Measurements from ENCODE around the gene ARID1B.

ARID1B gene

GRCh38 chr6:156776840-156777576 is at the start of gene ARID1B:
ARID1B (plus strand) TSS chr6:156777378; CDS start chr6:156777681, 303 bp downstream.
- peak; percentile 82 for DNase-seq (ENCODE audit: low read depth)

- DNase-seq (ENCODE audit: low read depth): no peak
These were observed 49.3 kb upstream of the ARID1B start for GRCh38 chr6:156727715-156728385.

- DNase-seq (ENCODE audit: low read depth): peak; percentile 49
These were observed 47.9 kb upstream of the ARID1B start for GRCh38 chr6:156729248-156729647.

- peak; percentile 32 for DNase-seq (ENCODE audit: low read depth)
These were observed 45.8 kb upstream of the ARID1B start for GRCh38 chr6:156731396-156731795.

GRCh38 chr6:156735751-156736150 is 41.4 kb upstream of the ARID1B start:
- DNase-seq (ENCODE audit: low read depth): no peak

GRCh38 chr6:156740604-156741003 is 36.6 kb upstream of the ARID1B start:
- no peak for DNase-seq (ENCODE audit: low read depth)

GRCh38 chr6:156741287-156742073 is 35.7 kb upstream of the ARID1B start:
- no peak for DNase-seq (ENCODE audit: low read depth)

- DNase-seq (ENCODE audit: low read depth): no peak
These were observed 29.5 kb upstream of the ARID1B start for GRCh38 chr6:156747715-156748114.

GRCh38 chr6:156748504-156748903 is 28.7 kb upstream of the ARID1B start:
- no peak for DNase-seq (ENCODE audit: low read depth)

GRCh38 chr6:156752666-156753301 is 24.4 kb upstream of the ARID1B start:
- DNase-seq (ENCODE audit: low read depth): no peak

- DNase-seq (ENCODE audit: low read depth): no peak
These were observed 20.3 kb upstream of the ARID1B start for GRCh38 chr6:156756630-156757610.

GRCh38 chr6:156757849-156758248 is 19.3 kb upstream of the ARID1B start:
- no peak for DNase-seq (ENCODE audit: low read depth)

- no peak for DNase-seq (ENCODE audit: low read depth)
These were observed 16.8 kb upstream of the ARID1B start for GRCh38 chr6:156760377-156760776.

GRCh38 chr6:156762547-156762946 is 14.6 kb upstream of the ARID1B start:
- no peak for DNase-seq (ENCODE audit: low read depth)

- no peak for DNase-seq (ENCODE audit: low read depth)
These were observed 12.1 kb upstream of the ARID1B start for GRCh38 chr6:156765117-156765516.

GRCh38 chr6:156767603-156768467 is 9.3 kb upstream of the ARID1B start:
- DNase-seq (ENCODE audit: low read depth): peak; percentile 32

- DNase-seq (ENCODE audit: low read depth): no peak
These were observed 6.1 kb upstream of the ARID1B start for GRCh38 chr6:156771047-156771446.

- no peak for DNase-seq (ENCODE audit: low read depth)
These were observed 5.4 kb upstream of the ARID1B start for GRCh38 chr6:156771761-156772160.

- no peak for DNase-seq (ENCODE audit: low read depth)
These were observed 3.7 kb upstream of the ARID1B start for GRCh38 chr6:156773476-156773875.

Measured in fibroblast of gingiva (primary cell).